Activated CD4-positive, alpha-beta T cell treated with anti-CD3 and anti-CD28 coated beads, Interleukin-2, amount 10 ng/mL, durations not matched to agents 24 days and 14 days (primary cell): Measurements from ENCODE around the gene FUOM. TPM values are rescaled to one million over a fixed set of nuclear protein-coding genes. Genes with fewer than 3 reads are reported as not detected.
A peak's percentile ranks its signal among the peaks of the same experiment; 100 is the strongest.

ENCODE experiments used
- DNase-seq: peaks from one replicate; pipeline ENCODE4 v3.0.0; 2022
- H3K27ac Mint-ChIP-seq: one replicate; pipeline ENCODE4 v1.8.0; 2022; ENCODE audit warnings: mild to moderate bottlenecking, mixed read lengths
- H3K27me3 Mint-ChIP-seq: one replicate; pipeline ENCODE4 v1.8.0; 2022; ENCODE audit warnings: mixed read lengths
- H3K36me3 Mint-ChIP-seq: one replicate; pipeline ENCODE4 v1.8.0; 2022; ENCODE audit warnings: low read depth, mild to moderate bottlenecking, mixed read lengths
- H3K4me1 Mint-ChIP-seq: one replicate; pipeline ENCODE4 v1.8.0; 2021; ENCODE audit warnings: mixed read lengths
- H3K4me3 Mint-ChIP-seq: one replicate; pipeline ENCODE4 v1.8.0; 2022; ENCODE audit warnings: mild to moderate bottlenecking, moderate library complexity, mixed read lengths
- H3K9me3 Mint-ChIP-seq: one replicate; pipeline ENCODE4 v1.8.0; 2021; ENCODE audit warnings: mixed read lengths
- intact Hi-C: fragments of 100-400 bp; cut with micrococcal nuclease; formaldehyde crosslinking; loops from one replicate; pipeline ENCODE4 v1.15.1; 2023
- total RNA-seq: library from RNA; stranded (reverse); gene quantifications from 2 replicates; pipeline ENCODE4 v1.2.3, GENCODE V29; 2022

The FUOM gene
- 43.6 and 46.6 TPM in 2 replicates for total RNA-seq

GRCh38 chr10:133357285-133358161 is at the start of gene FUOM:
Gene FUOM, minus strand, starts transcription at chr10:133358019. Its CDS starts 12 bp downstream, at chr10:133358007.
- intact Hi-C loops: loop anchor here (1.0 to 5.0 kb wide), 5 partner anchors 16 to 80 kb away; partner anchors contain the start of genes ADAM8, ECHS1 and MTG1
- H3K9me3 Mint-ChIP-seq: no peaks in the 10 kb centered on the region
- peak within 1 kb of the TSS; percentile 74 for H3K27ac Mint-ChIP-seq
- peaks cover 6% of the 10 kb centered on the region for H3K36me3 Mint-ChIP-seq
- H3K4me3 Mint-ChIP-seq: peak within 1 kb of the TSS; percentile 85
- H3K27me3 Mint-ChIP-seq: no peaks in the 10 kb centered on the region
- H3K4me1 Mint-ChIP-seq: peaks cover 2% of the 10 kb centered on the region
- DNase-seq: peak; percentile 91

GRCh38 chr10:133405844-133406527 is 48.2 kb upstream of the FUOM start:
- Mint-ChIP-seq H3K27ac (no peak overlapping the region), H3K4me3 (no peak overlapping the region), H3K36me3 (peaks cover 82% of the 10 kb centered on the region), H3K9me3 (peaks cover 20% of the 10 kb centered on the region), H3K4me1 (peaks cover 24% of the 10 kb centered on the region), H3K27me3 (no peaks in the 10 kb centered on the region)
- no peak for DNase-seq
- intact Hi-C loops: no loop called here

- H3K9me3 Mint-ChIP-seq: peaks cover 20% of the 10 kb centered on the region
- DNase-seq: no peak
- H3K4me3 Mint-ChIP-seq: no peak overlapping the region
- no peaks in the 10 kb centered on the region for H3K27me3 Mint-ChIP-seq
- peaks cover 31% of the 10 kb centered on the region for H3K4me1 Mint-ChIP-seq
- intact Hi-C loops: no loop called here
- peaks cover 79% of the 10 kb centered on the region for H3K36me3 Mint-ChIP-seq
- no peak overlapping the region for H3K27ac Mint-ChIP-seq
Measured at GRCh38 chr10:133405272-133405671, 47.5 kb upstream of the FUOM start.

GRCh38 chr10:133403784-133404183 is 46.0 kb upstream of the FUOM start:
- no peak overlapping the region for H3K27ac Mint-ChIP-seq
- peaks cover 77% of the 10 kb centered on the region for H3K36me3 Mint-ChIP-seq
- H3K4me1 Mint-ChIP-seq: peaks cover 33% of the 10 kb centered on the region

GRCh38 chr10:133403359-133403758 is 45.5 kb upstream of the FUOM start:
- Mint-ChIP-seq H3K4me1 (peaks cover 33% of the 10 kb centered on the region), H3K4me3 (no peak overlapping the region), H3K9me3 (peaks cover 5% of the 10 kb centered on the region), H3K27ac (no peak overlapping the region), H3K27me3 (no peaks in the 10 kb centered on the region), H3K36me3 (peaks cover 76% of the 10 kb centered on the region)
- DNase-seq: no peak
- intact Hi-C loops: no loop called here

More at GRCh38 chr10:133403784-133404183, 46.0 kb upstream of the FUOM start:
- H3K9me3 Mint-ChIP-seq: peaks cover 9% of the 10 kb centered on the region
- DNase-seq: no peak
- no peaks in the 10 kb centered on the region for H3K27me3 Mint-ChIP-seq
- intact Hi-C loops: no loop called here
- no peak overlapping the region for H3K4me3 Mint-ChIP-seq

GRCh38 chr10:133401981-133402725 is 44.3 kb upstream of the FUOM start:
- Mint-ChIP-seq H3K4me3 (no peak overlapping the region), H3K4me1 (peaks cover 33% of the 10 kb centered on the region), H3K9me3 (no peaks in the 10 kb centered on the region), H3K27me3 (no peaks in the 10 kb centered on the region), H3K36me3 (peaks cover 77% of the 10 kb centered on the region), H3K27ac (peak overlapping the region; percentile 34)
- DNase-seq: no peak
- intact Hi-C loops: no loop called here

- peak overlapping the region; percentile 68 for H3K27ac Mint-ChIP-seq
- no peaks in the 10 kb centered on the region for H3K9me3 Mint-ChIP-seq
- peaks cover 36% of the 10 kb centered on the region for H3K4me1 Mint-ChIP-seq
- intact Hi-C loops: no loop called here
- peaks cover 76% of the 10 kb centered on the region for H3K36me3 Mint-ChIP-seq
- H3K4me3 Mint-ChIP-seq: peak overlapping the region; percentile 65
- H3K27me3 Mint-ChIP-seq: no peaks in the 10 kb centered on the region
- DNase-seq: no peak
Measured at GRCh38 chr10:133401500-133401899, 43.7 kb upstream of the FUOM start.

GRCh38 chr10:133400624-133401424 is 43.0 kb upstream of the FUOM start:
- Mint-ChIP-seq H3K27ac (peak overlapping the region; percentile 68), H3K4me1 (peaks cover 31% of the 10 kb centered on the region), H3K9me3 (no peaks in the 10 kb centered on the region), H3K4me3 (peak overlapping the region; percentile 65), H3K36me3 (peaks cover 73% of the 10 kb centered on the region), H3K27me3 (no peaks in the 10 kb centered on the region)
- intact Hi-C loops: no loop called here
- DNase-seq: peak; percentile 78

- Mint-ChIP-seq H3K27me3 (no peaks in the 10 kb centered on the region), H3K4me1 (peaks cover 33% of the 10 kb centered on the region), H3K27ac (no peak overlapping the region), H3K4me3 (no peak overlapping the region), H3K36me3 (peaks cover 67% of the 10 kb centered on the region), H3K9me3 (no peaks in the 10 kb centered on the region)
- DNase-seq: no peak
- intact Hi-C loops: no loop called here
Measured at GRCh38 chr10:133399123-133399601, 41.3 kb upstream of the FUOM start.

GRCh38 chr10:133397938-133398337 is 40.1 kb upstream of the FUOM start:
- H3K4me3 Mint-ChIP-seq: no peak overlapping the region
- H3K27ac Mint-ChIP-seq: no peak overlapping the region
- H3K9me3 Mint-ChIP-seq: no peaks in the 10 kb centered on the region
- DNase-seq: no peak
- peaks cover 35% of the 10 kb centered on the region for H3K4me1 Mint-ChIP-seq
- peaks cover 57% of the 10 kb centered on the region for H3K36me3 Mint-ChIP-seq
- H3K27me3 Mint-ChIP-seq: no peaks in the 10 kb centered on the region
- intact Hi-C loops: no loop called here

- Mint-ChIP-seq H3K27me3 (no peaks in the 10 kb centered on the region), H3K9me3 (no peaks in the 10 kb centered on the region), H3K27ac (no peak overlapping the region), H3K4me3 (peak overlapping the region; percentile 97), H3K36me3 (peaks cover 48% of the 10 kb centered on the region), H3K4me1 (peaks cover 37% of the 10 kb centered on the region)
- no peak for DNase-seq
- intact Hi-C loops: no loop called here
Measured at GRCh38 chr10:133396035-133396624, 38.3 kb upstream of the FUOM start.

GRCh38 chr10:133394801-133395221 is 37.0 kb upstream of the FUOM start:
- DNase-seq: no peak
- Mint-ChIP-seq H3K4me3 (peak overlapping the region; percentile 97), H3K27ac (peak overlapping the region; percentile 98), H3K4me1 (peaks cover 36% of the 10 kb centered on the region), H3K27me3 (no peaks in the 10 kb centered on the region), H3K36me3 (peaks cover 43% of the 10 kb centered on the region), H3K9me3 (no peaks in the 10 kb centered on the region)
- intact Hi-C loops: loop anchor here (1.0 to 5.0 kb wide), 4 partner anchors 17 to 88 kb away; partner anchors contain the start of genes TUBGCP2 and ZNF511
